DMS53 treated with DMSO at 0.1 percent for 48 hours (cell line): ENCODE results near the gene PAQR4.

ENCODE experiments used
- DNase-seq: peaks from one replicate; lab custom pipeline; 2025; ENCODE audit not compliant: unreplicated experiment; lab: John Stamatoyannopoulos, UW

The PAQR4 gene

DNA sequence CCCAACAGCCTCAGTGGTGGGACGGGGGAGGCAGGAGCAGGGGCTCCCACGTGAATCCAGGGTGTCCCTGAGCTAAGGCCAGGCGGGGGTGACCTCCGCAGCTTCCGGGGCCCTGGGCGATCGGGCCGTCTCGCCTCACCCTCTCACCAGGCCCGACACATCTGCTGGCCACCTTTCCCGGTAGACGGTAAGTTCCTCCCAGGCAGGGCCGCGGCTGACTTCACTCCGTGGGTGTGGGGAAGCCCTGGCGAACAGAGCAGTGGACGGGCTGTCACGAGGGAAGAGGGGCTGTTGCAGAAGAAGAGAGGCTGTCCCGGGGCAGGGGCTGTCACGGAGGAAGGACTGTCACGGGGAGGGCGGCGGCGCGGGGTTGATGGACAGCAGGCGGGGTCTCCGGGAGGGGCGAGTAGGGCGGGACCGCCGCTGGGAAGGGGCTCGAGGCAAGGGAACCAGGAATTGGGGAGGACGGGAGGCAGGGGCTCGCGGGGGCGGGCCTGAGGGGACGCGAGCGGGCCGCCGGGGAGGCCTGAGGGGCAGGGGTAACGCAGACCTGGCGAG lies 10.6 kb downstream of the PAQR4 start:
- no peak for DNase-seq

DNA sequence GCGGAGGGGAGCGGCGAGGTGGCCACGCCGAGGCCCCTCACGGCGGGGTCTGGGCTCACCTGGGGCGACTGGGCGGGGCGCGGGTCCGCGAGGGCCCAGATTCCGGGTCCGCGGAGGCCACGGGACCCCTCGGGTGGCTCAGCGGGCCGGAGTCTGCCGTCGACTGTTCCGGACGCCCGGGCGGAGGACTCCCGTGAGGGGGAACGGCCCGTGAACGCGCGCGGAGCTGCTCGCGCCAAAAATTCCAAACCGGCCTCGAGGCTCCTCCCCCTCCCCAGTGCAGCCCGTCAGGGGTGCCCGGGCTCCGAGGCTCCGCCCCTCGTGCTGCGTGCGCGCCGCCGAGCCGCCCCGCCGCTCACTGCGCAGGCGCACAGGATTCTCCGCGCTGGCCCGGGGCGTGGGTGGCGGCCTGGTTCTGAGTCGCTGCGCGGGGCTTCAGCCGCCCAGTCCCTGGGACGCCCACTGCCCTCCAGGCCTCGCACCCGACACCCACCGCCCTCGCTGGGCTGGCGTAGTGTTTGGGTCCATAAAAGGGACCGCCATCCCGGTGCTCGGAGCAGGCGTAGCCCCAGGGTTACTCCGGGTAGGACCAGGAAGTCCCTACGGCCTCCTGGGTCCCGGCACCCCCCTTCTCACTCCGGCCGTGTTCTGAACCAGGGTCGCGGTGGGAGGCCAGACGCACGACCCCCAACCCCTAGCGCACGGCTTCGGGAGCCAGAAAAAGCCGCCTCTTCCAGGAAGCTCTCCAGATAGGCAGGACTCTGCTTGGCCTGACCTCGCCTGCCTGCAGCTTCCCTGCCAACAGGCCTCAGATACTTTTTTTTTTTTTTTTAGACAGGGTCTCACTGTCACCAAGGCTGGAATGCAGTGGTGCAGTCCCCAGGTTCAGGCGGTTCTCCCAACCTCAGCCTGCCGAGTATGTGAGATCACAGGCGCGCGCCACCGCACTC lies 11.4 kb downstream of the PAQR4 start, which contains the start of gene PKMYT1:
TSS of gene PKMYT1 (minus strand) at position 220 of the 950 bp plus-strand sequence. CDS start 789 bp downstream, outside the sequence.
- DNase-seq = peak; percentile 53

DNA sequence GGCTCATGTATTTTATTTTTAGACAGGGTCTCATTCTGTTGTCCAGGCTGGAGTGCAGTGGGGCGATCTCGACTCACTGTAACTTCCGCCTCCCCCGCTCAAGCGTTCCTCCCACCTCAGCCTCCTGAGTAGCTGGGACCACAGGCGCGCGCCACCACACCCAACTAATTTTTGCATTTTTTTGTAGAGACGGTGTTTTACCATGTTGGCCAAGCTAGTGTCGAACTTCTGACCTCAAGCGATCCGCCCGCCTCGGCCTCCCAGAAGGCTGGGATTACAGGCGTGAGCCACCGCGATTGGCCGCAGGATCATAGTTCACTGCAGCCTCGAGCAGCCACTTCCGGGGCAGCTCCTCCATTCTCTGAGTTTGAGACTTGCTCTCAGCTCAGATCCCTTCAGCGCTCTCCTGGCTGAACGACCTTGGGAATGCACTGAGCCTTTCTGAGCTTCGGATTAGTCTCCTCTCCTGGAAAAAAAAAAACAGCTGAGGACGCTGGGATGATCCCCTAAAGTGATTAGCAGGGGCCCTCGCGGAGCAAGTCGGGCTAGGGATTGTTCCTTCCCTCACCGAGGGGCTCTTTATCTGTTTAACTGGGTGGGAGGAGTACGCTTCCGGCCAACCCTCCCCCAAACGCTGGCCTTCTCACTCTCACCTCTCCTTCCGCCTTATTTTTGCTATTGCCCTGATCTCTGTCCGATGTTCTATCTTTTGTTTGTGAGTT lies 12.2 kb downstream of the PAQR4 start:
- no peak for DNase-seq

DNA sequence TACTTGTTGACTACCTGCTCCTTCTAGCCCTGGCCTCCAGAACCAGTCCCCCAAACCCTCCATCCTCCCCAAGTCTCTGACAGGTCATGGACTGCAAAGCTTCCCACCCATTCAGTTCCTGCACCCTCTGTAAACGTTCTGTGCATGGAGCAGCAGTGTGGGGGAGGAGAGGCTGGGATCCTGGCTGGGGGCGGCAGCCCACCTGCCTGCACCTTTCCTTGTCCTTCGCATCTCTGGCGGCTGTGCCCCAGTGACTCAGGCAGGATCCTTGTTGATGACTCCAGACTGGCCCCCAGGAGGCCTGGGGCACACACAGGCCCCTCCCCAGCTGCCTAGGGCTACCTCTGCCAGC lies 12.7 kb downstream of the PAQR4 start:
- no peak for DNase-seq

DNA sequence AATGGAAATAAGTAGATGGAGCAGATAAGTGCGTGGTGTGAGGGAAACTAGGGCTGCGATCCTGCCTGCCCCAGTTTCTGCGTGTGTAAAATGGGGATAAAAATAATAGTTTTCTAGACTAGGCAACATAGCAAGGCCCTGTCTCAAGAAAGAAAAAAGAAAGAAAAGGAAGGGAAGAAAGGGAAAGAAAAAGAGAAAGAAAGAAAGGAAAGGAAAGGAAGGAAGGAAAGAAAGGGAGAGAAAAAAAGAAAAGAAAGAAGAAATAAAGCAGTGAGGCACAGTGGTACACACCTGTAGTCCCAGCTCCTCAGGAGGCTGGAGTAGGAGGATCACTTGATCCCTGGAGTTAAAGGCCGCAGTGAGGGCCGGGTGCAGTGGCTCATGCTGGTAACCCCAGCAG lies 13.3 kb downstream of the PAQR4 start:
- no peak for DNase-seq

DNA sequence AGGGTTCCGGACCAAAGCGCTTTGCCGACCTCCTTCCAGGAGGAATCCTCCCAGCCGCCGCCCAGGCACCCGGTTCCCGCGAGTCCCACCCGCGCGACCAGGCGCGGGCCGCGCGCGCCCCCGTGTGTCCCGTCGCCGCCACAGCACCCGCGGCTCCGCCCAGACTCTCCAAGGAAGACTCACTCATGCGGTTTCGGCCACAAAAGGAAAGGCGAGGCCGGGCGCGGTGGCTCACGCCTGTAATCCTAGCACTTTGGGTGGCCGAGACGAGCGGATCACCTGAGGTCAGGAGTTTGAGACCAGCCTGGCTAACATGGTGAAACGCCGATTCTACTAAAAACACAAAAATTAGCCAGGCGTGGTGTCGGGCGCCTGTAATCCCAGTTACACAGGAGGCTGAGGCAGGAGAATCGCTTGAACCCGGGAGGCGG lies 14.6 kb downstream of the PAQR4 start:
- DNase-seq = peak; percentile 53

DNA sequence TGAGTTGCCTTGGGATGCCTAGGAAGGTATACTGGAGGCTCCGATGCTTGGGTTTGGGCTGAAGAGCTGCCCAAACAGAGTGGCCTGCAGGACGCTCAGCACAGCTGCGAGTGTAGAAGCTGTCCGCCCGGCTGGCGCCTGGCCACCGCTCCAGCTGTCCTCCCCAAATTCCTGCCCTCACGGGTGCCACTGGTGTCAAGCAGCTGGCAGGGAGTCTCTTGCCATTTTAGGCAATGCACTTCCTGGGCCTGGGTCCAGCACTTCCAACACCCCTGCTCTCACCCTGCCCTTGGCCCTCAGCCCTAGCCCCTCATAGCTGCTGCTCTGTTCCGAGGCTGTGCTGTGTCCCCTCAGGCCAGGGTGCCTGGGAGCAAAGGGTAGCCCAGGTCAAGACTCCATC lies 16.3 kb downstream of the PAQR4 start:
- DNase-seq = no peak

DNA sequence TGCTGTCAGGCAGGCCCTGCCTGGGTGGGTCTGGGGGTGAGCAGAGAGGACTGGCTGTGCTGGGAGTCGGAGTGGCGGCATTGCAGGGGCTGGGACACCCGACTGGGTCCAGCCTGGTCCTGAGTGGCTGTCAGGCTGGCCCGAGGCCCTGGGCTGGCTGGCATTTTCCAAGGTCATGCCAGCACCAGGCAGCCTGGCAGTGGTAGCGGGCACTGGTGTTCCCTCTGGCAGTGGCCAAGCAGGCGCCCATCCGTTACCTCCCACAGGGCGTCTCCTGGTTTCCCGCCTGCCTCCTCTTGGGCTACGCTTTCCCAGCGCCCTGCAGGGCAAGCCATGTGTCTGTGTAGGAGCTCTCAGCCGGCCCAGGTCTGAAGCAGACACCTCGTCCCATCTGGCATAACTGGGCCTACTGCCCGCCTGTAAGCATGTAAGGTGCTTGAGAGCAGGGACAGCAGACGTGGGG lies 16.8 kb downstream of the PAQR4 start:
- no peak for DNase-seq

DNA sequence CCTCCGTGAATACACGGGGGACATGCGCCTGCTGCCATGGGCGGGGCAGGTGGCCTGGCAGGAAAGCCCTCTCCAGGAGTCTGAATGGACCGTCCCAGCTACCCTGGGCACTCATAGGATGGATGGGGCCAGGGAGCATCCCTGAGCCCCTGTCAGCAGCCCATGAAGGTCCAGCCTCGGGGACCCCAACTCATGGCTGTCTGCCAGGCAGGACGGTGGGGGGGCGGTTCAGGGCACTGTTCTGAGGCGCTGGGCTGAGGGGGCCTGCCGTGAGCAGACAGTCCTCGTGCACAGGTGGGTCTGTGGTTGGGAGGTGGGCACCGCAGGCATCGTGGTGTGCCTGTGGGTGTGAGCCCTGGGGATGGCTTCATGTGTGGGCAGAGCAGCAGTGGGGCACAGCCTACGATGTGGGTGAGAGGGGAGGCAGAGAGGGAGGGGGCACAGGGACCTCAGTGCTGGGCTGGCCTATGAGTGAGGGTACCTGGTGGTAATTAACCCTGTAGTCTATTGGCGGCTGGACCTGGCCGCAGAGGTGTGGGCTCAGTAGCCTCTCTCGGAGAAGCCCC lies 17.6 kb downstream of the PAQR4 start:
- DNase-seq = no peak

DNA sequence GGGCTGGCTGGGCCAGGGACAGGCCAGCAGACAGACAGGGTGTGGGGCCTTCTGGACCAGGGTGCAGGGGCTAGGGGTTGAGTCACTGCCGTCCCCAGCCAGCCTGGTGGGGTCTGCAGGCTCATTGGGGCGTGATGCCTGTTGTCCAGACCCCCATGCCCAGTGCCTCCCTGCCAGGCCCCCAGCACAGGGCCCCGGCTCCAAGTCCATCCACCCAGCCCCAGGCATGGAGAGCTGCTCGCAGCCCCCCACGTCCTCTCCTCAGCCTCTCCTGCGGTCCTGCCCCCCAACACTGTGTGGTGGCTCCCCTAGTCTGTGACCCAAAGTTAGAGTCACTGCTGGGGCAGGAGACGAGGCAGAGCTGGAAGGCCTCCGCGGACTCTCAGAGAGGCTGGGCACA lies 18.1 kb downstream of the PAQR4 start:
- no peak for DNase-seq

DNA sequence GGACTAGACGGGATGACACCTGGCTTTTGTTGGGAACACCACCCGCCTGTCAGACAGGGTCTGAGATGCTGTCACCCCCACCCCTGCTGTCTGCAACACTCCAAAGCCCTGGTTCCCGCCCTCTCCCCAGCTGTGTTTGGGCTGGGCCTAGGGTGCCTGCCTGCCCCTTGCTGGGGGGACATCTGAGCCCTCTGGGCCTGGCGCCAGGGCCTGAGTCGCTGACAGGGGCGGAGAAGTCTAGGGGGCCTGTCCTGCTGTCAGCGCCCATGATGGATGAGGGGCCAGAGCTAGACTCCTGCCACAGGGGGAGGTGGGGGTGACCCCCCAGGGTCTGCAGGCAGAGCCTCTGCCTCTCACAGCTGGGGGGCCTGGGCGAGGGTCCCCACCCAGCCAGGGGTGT lies 18.7 kb downstream of the PAQR4 start:
- DNase-seq = no peak

DNA sequence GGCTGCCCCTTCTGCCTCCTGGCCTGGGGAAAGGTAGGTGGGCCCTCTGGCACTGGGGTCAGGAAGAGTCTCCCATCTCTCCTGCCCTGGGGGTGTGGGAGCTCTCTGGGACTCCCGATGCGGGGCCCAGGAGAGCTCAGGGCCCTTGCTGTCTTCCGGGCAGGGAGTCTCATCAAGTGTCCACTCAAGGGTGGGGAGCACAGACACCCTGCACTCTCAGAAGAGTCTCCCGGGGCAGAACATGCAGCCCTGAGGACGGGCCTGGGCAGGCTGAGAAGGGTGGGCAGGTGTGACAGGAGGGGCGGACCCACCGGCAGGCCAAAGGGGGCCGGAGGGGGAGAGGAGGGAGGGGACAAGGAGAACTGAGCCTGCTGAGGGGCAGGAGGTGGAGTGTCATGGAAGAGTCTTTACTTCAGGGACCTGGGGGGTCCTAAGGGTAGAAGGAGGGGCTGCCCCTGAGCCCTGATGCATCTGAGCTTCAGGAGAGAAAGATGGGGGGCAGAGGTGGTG lies 19.5 kb downstream of the PAQR4 start:
- no peak for DNase-seq

DNA sequence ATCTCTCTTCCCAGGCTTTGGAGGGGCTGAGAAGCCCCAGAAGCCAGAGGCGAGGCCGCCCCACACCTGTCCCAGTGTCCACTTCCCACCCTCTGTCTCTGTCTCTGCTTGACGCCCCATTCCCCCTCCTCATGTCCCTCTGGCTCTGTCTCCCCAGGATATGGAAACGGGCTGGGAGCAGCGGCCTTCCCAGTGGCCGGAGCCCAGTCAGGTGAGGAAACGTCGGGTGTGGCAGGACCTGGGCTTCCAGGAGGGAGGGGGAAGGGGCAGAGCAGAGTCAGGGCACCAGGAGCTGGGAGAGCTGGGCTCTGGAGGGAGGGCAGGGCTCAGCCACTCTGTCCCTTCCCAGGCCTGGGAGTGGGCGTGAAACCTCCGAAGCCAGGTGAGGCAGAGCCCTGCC lies 21.7 kb downstream of the PAQR4 start:
- DNase-seq = no peak

DNA sequence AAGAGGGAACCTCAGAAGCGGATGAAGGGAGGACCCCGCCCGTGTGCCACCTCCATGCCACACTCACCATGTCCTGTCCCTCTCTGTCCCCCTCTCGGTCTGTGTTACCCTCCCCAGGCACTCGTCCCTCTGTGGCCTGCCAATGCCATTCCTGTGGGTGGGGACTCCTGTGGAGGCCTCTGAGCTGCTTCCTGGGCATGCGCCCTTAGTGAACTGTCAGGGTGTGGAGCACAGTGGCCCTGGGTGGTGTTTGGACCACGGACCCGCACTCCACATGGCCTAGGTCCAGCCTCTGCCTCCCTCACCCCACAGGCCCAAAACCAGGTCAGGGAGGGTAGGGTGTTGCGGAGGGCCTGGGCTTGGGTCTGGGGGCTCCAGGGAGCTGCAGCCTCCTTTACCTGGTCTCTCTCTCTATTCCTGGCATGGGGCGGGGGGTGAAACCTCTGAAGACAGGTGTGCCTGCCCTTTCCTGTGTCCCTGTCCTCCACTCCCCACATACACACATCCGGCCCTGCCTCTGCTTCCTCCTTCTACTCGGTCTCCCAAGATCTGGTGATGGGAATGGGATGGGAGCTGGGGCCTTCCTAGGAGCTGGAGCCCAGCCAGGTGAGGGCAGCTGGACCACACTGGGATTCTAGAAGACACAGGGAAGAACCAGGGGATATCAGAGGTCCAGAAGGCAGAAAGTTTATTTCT lies 22.6 kb downstream of the PAQR4 start:
- no peak for DNase-seq

DNA sequence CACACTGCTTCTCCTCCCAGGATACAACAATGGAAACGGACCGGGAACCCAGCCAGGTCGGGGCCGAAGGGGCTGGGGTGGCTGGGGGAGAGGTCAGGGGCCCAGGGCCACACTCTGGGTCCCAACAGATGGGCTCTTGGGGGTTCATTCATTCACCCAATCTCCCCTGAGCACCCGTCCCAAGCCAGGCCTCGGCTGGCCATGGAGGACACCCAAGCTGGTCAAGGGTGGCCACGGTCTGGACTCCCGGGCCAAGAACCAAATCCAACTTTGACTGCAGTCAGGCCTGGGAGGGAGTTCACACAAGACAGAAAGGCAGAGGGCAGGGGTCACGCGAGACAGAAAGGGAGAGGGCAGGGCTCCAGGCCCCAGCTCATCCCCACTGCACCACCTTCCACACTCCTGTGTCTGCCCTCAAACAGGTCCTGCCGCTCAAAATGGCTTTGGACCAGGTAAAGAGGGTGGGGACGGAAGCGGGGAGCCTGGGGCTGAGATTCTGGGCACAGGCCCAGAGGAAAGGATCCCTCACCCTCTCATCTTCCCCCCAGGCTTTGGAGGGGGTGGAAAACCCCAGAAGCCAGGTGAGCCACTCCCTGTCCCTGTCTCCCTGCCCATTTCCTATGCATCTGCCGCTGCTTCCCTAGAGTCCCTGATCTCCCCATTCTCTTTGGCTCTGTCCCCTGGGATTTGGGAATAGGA lies 23.4 kb downstream of the PAQR4 start:
- DNase-seq = no peak

DNA sequence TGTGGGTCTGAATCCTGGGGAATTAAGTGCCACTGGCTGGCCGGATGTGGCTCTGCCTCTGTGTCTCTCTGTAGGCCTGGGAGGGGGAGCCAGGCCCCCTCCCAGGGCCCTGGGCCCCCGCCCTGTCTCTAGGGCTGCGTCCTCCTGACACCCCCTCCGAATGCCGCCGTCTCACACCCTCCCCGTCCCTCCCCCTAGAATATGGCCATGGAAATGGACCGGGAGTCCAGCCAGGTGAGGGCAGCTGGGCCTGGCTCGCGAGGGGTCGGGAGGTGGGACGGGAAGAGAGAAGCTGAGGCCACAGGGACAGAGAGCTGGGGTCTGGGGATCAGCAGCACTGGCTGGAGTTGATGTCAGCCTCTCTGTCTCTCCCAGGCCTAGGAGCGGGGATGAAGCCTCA lies 27.1 kb downstream of the PAQR4 start:
- DNase-seq = no peak

DNA sequence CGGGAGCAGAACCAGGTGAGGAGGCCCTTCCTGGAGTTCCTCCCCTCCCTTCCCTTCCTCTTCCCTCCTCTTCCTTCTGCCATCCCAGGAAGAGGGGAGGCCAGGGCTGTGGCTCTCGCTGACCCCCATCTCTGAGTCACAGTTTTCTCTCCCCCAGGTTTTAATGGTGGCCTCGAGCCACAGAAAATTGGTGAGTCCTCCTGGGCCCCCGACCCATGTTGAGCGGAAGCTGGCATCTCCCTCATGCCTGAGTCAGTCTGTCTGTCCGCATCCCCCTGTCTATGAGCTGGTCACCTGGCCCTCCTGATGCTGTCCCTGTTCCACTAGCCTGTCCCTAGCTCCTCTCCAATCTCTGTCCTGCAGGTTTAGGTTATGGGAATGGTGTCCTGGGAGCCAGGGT lies 30.8 kb downstream of the PAQR4 start:
- no peak for DNase-seq

DNA sequence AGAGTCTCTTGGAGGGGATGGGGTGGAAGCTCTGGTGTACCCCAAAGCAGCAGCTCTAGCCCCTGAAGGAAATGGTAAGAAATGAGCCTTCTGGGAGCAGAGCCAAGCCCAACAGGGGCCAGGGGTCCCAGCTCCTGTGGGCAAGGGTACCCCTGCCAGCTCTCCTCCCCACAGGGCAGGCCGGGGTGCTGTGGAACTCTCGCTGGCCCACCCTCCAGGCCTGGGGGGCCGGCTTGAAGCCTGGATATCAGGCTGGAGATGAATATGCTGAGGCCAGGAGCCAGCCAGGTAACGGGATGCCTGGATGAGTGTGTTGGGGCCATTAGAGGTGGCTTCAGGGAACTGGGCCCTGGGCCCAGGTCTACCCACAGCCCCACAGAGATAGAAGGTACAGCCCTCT lies 31.4 kb downstream of the PAQR4 start:
- no peak for DNase-seq

DNA sequence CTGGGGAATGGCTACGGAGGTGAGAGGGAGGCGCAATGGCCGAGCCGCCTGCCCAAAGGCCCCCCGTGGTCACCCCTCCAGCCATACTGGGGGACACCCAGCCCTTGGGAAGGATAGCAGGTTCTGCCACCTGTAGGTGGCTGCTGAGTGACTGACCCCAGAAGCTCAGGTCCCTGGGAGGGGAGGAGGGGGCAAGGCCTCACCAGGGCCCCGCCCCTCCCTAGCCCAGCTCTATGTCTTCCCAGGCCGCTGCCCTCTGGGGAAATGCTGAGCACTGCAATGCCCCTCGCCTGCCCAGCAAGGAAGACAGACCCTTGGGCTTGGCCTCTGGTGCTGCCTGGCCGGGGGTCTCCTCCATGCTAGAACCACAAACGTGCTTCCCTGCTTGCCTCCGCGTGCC lies 32.2 kb downstream of the PAQR4 start:
- DNase-seq = no peak
